PC-3 (cell line): ENCODE results near the gene CDH12.

Experiments
- CTCF ChIP-seq: fragments of 300-600 bp; sonication (generic); conservative IDR thresholded peaks from 2 replicates; pipeline ENCODE4 v1.5.1; 2017; ENCODE audit warnings: antibody characterized with exemption, low read depth, mild to moderate bottlenecking, low read length
- EZH2 ChIP-seq: fragments of 300-600 bp; sonication (generic); IDR thresholded peaks from one replicate; pipeline ENCODE4 v1.6.1; 2017; ENCODE audit warnings: antibody characterized with exemption, mild to moderate bottlenecking, low read length; ENCODE audit not compliant: unreplicated experiment

GRCh38 chr5:22662391-22662790 lies 190.8 kb downstream of the CDH12 start:
- TF ChIP-seq CTCF (no peak), EZH2 (no peak)
